CD4-positive, alpha-beta T cell treated with Interleukin-12 subunit alpha and Interleukin-12 subunit beta, for 1 hour (primary cell): Measurements from ENCODE around the gene RBMS2.
A peak's percentile ranks its signal among the peaks of the same experiment; 100 is the strongest.
"Not testable (repeated sequence)": the region's sequence is repeated elsewhere in the genome, so short reads cannot be mapped to it uniquely, and the experiment has no call there.

Experiments
- DNase-seq: peaks from one replicate; pipeline ENCODE4 v3.0.0-alpha.2; 2020

RBMS2 gene

GRCh38 chr12:56521590-56522371 is at the start of gene RBMS2:
TSS of gene RBMS2 (plus strand) at chr12:56521820. CDS start at chr12:56522024, 204 bp downstream.
- peak; percentile 31 for DNase-seq

DNA sequence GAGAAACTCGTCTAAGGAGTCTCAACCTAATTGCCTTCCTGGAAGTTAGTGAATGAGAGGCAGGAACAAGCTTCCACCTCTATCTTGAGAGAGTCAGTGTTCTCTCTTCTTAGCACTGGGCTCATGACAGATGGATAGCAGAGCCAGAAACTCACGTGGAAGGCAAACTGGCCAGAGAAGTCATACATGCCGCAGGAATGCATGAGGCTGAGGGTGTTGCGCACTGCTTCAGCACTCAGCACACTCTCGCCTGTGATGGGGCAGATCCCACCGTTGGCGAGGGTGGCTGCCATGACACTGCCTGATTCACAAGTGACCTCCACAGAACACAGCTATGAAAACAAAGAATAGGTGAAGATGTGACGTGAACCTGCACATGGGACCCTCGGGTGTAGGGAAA is 47.2 kb upstream of the RBMS2 start:
- DNase-seq = no peak

DNA sequence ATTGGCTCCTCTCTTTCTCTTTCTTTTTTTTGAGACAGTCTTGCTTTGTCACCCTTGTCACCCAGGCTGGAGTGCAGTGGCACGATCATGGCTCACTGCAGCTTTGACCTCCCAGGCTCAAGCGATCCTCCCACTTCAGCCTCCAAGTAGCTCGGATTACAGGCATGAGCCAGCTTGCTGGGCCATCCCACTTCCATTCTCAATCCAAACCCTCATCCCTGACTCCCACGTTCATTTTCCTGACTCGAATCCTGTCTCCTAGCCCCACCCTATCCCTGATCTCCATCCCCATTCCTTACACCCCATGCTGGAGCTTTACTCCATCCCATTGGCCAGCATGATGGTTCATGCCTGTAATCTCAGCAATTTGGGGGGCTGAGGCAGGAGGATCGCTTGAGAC is 45.5 kb upstream of the RBMS2 start:
- DNase-seq = no peak

DNA sequence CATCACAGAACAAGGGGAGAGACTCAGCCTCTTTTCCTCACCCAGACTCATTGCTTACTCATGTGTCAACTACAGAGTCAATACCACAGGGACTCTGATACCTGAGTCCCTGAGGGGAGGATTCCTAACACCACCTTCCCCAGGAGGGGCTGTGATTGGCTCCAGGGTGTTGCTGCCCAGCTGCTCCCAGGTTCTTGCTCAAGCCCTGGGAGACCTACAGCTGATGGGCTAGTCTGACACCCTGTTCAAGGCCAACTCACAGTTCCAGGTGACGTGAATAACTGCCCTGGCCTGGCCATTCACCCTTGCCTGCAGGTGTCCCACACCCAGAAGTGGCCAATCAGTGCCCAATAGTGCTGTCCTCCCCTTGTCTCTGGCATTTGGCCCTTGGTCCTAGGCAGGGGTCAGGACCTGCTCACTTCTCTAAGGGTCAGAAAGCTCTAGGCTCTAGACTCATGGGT is 44.6 kb upstream of the RBMS2 start:
- no peak for DNase-seq

GRCh38 chr12:56477521-56478225 is 43.9 kb upstream of the RBMS2 start:
- DNase-seq = no peak

DNA sequence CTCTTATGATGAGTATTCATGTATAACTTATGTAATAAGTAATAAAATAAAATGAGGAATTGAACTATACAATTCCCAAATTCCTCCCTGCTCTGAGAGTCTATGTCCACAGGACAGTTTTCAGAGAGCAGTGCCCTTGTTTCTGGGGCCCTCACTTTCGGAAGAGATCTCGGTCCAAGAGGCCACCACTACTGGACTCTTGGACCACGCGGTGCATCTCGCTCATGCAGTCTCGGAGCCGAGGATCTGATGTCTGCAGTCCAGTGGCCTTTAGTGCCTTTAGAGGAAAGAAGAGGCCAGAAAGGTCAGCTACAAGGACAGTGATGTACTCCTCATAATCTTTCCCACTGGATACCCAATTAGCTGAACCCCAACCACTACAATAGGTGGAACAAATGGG is 42.0 kb upstream of the RBMS2 start:
- DNase-seq = no peak

DNA sequence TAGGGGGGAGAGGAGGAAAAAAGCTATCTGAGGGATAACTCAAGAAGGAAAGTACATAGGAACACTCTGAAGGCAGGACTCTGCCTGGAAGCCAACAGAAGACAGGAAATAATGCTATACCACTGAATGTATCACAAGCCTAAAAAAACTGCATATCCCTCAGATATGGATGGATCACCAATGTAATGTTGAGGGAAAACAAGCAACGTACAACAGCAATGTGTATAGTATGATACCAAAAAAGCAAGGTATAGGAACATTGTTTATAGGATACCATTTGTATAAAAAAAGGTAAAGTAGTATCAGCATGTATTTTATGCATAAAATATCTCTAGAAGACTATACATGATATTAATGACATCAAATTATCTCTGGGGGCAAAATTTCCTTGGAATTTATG is 37.1 kb upstream of the RBMS2 start:
- DNase-seq = no peak

DNA sequence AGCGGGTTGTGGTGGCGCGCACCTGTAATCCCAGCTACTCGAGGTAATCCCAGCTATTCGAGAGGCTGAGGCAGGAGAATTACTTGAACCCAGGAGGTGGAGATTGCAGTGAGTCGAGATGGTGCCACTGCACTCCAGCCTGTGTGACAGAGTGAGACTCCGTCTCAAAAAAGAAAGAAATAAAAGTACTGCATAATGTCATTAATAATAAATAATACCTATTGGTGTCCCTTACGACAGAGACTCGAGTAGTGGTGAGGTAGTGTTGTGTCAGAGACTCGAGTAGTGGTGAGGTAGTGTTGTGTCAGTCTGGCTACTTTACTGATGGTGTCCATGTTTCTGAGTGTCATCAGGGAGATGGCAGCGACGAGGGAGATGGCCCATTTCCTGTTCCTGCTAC is 34.9 kb upstream of the RBMS2 start:
- no peak for DNase-seq

GRCh38 chr12:56487448-56488040 is 34.1 kb upstream of the RBMS2 start:
- peak; percentile 15 for DNase-seq

- peak; percentile 84 for DNase-seq
Observed at GRCh38 chr12:56488041-56488955, 33.3 kb upstream of the RBMS2 start, which contains the start of gene GLS2. TSS of gene GLS2 (minus strand) at chr12:56488161. CDS start at chr12:56488118, 43 bp downstream.

DNA sequence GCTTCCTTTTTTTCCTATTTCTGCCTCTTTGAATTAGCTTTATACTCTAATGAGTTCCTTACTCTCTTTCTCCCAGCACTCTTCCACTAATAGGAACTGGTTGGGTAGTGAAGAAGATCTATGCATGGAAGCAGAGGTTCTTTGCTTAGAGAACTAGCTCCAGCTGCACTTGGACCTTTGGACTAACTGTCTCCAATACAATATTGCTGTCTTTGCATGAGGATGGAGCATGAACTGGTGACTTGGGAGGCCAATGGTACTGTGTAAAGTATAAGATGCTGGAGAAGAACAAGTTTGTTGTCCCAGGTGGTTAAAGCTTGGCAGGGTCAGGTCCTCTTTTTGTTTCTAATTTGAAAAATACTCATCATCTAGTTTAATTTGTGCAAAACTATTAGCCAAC is 31.3 kb upstream of the RBMS2 start:
- no peak for DNase-seq

DNA sequence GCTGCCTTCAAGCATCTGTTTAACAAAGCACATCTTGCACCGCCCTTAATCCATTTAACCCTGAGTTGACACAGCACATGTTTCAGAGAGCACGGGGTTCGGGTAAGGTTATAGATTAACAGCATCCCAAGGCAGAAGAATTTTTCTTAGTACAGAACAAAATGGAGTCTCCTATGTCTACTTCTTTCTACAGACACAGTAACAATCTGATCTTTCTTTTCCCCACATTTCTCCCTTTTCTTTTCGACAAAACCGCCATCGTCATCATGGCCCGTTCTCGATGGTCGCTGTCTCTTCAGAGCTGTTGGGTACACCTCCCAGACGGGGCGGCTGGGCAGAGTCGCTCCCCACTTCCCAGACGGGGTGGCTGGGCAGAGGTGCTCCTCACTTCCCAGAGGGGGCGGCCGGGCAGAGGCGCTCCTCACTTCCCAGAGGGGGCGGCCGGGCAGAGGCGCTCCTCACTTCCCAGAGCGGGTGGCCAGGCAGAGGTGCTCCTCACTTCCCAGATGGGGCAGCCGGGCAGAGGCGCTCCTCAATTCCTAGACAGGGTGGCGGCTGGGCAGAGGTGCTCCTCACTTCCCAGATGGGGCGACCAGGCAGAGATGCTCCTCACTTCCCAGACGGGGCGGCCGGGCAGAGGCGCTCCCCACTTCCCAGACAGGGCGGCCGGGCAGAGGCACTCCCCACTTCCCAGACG is 28.1 kb upstream of the RBMS2 start:
- DNase-seq = not testable (repeated sequence)

DNA sequence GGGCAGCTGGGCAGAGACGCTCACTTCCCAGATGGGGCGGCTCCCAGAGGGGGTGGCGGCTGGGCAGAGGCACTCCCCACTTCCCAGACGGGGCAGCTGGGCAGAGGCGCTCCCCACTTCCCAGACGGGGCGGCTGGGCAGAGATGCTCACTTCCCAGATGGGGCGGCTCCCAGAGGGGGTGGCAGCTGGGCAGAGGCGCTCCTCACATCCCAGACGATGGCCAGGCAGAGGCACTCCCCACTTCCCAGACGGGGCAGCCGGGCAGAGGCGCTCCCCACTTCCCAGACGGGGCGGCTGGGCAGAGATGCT is 27.6 kb upstream of the RBMS2 start:
- not testable (repeated sequence) for DNase-seq

GRCh38 chr12:56494481-56494880 is 27.1 kb upstream of the RBMS2 start:
- DNase-seq = not testable (repeated sequence)

DNA sequence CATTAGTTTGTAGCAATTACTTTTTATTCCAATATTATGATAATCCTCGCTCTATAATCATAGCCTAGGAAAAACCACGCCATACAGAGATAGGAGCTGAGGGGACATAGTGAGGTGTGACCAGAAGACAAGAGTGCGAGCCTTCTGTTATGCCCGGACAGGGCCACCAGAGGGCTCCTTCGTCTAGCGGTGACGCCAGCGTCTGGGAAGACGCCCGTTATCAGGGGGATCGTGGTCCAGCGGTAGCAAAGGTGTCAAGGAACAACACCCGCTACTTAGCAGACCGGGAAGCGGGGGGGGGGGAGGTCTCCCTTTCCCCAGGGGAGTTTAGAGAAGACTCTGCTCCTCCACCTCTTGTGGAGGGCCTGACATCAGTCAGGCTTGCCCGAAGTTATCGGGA is 24.9 kb upstream of the RBMS2 start:
- peak; percentile 65 for DNase-seq

DNA sequence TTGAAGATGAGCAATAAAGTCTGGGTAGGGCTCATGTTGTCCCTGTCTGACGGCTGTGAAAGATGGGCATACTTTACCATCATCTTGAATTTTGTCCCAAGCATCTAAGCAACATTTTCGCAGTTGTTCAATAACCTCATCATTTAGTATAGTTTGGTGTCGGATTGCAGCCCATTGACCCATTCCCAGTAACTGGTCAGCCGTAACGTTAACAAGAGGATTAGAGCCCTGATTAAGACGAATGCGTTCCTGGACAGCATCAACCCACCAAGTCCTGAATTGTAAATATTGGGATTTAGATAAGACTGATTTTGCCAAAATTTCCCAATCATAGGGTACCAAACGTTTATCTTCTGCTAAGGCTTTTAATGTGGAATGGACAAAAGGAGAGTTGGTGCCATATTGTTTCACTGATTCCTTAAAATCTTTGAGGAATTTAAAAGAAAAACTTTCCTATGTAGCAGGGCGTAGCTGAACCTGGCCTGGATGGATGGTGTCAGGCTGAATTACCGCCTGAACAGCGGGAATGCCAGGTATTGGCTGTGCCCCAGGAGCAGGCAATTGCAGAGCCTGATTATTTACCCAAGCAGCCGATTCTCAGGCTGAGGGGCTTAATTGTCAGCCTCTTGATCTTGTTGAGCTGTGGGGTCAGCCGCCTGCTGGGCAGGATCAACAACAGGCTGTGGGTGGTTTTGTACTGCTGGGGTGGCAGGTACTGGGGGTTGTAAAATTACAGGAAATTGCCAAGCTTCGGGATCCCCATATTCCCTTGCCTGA is 23.3 kb upstream of the RBMS2 start:
- not testable (repeated sequence) for DNase-seq

DNA sequence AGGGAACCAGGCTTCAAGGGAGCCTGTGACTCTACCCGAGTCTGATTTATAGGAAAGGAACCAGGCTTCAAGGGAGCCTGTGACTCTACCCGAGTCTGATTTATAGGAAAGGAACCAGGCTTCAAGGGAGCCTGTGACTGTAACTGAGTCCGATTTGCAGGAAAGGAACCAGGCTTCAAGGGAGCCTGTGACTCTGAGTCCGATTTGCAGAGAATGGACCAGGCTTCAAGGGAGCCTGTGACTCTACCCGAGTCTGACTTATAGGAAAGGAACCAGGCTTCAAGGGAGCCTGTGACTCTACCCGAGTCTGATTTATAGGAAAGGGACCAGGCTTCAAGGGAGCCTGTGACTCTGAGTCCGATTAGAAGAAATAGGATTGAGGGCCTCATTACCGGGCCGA is 22.2 kb upstream of the RBMS2 start:
- not testable (repeated sequence) for DNase-seq

DNA sequence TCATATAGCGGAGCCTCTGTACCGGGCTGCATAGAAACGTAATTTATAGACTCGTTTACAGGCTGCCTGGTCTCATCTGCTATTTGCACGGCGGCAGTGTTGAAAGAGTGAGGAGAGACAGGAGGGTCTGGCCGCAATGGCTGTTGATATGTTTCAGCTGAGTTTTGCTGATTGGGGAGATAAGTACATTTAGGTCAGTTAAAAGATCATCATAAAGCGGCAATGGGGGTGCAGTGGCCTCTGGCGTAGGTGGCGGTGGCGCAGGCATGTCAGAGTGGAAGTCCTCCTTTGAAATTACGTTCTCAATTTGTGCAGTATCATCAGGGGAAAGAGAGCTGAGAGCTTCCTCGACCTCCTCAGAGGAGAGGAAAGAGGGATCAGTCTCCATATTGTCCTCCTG is 21.7 kb upstream of the RBMS2 start:
- not testable (repeated sequence) for DNase-seq

GRCh38 chr12:56510786-56511185 is 10.8 kb upstream of the RBMS2 start:
- DNase-seq = no peak

DNA sequence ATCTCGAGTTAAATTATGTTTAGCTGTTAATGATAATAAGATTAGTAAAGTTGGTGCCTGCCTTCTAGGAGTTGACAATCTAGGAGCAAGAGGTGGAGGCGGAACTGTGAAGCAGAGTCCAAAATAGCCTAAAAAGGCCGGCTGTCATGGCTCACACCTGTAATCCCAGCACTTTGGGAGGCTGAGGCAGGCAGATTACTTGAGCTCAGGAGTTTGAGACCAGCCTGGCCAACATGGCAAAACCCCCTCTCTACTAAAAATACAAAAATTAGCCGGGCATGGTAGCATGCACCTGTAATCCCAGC is 7.7 kb upstream of the RBMS2 start:
- DNase-seq = not testable (repeated sequence)

DNA sequence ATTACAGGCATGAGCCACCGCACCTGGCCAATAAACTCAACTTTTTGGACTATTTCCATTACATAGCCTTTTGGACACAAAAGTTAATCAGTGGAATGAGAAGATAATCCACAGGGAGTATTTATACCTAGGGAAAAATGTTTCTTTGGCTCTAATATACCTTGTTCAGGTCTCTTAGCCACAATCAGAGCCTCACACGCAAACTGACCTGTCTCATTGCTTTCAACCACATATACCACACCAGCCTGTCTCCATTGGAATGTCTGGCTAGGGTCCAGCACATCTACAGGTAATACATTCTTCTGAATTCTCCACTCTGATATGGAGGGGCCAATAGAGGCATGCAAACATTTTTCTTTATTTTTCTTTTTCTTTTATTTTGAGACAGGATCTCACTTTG is 3.8 kb upstream of the RBMS2 start:
- no peak for DNase-seq

DNA sequence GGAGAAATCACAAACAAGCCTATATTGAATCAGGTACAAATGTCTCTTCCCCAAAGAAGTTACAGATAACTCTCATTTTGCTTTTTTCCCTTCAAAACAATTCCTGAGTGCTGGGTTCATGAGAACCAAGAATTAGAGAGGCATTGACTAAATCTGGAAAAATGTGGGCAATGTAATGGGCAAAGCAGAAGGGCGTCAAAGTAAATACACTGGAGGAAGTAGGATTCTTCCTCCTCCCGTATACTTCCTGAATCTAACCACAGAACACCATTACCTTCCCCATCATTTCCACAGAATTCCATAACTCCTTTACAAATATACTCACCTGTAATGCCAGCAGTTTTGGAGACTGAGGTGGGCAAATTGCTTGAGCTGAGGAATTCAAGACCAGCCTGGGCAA is 3.0 kb upstream of the RBMS2 start:
- no peak for DNase-seq
